KMS-11 (cell line): Measurements from ENCODE around the gene ZDHHC18.

Experiments used
- H2AFZ ChIP-seq: fragments of 200-600 bp; sonication (generic); 2 replicates; pipeline ENCODE4 v1.6.1; 2016; ENCODE audit warnings: antibody characterized with exemption, mixed run types, low read depth
- H3K27ac ChIP-seq: fragments of 200-600 bp; sonication (generic); 2 replicates; pipeline ENCODE4 v1.6.1; 2016; ENCODE audit warnings: mild to moderate bottlenecking, mixed run types
- H3K27me3 ChIP-seq: fragments of 200-600 bp; sonication (generic); 2 replicates; pipeline ENCODE4 v1.6.1; 2017; ENCODE audit warnings: mild to moderate bottlenecking, low read depth, mixed run types, moderate library complexity; ENCODE audit not compliant: insufficient read depth
- H3K36me3 ChIP-seq: fragments of 200-600 bp; sonication (generic); 2 replicates; pipeline ENCODE4 v1.6.1; 2017; ENCODE audit warnings: mild to moderate bottlenecking, mixed run types; ENCODE audit not compliant: insufficient read depth
- H3K4me1 ChIP-seq: fragments of 200-600 bp; sonication (generic); 2 replicates; pipeline ENCODE4 v1.6.1; 2016; ENCODE audit warnings: mild to moderate bottlenecking, low read depth, mixed run types; ENCODE audit not compliant: poor library complexity, severe bottlenecking
- H3K4me2 ChIP-seq: fragments of 200-600 bp; sonication (generic); 2 replicates; pipeline ENCODE4 v1.7.0; 2016; ENCODE audit warnings: mild to moderate bottlenecking, mixed run types
- H3K4me3 ChIP-seq: fragments of 200-600 bp; sonication (generic); IDR thresholded peaks from 2 replicates; pipeline ENCODE4 v1.6.1; 2017; ENCODE audit warnings: low read depth, low read length, mixed read lengths; ENCODE audit not compliant: insufficient read depth
- H3K79me2 ChIP-seq: fragments of 200-600 bp; sonication (generic); 2 replicates; pipeline ENCODE4 v1.6.1; 2016; ENCODE audit warnings: low read depth, mixed run types; ENCODE audit not compliant: insufficient read depth
- H3K9ac ChIP-seq: fragments of 200-600 bp; sonication (generic); 2 replicates; pipeline ENCODE4 v1.6.1; 2016; ENCODE audit warnings: mild to moderate bottlenecking, mixed run types
- H4K20me1 ChIP-seq: fragments of 200-600 bp; sonication (generic); 2 replicates; pipeline ENCODE4 v1.6.1; 2016; ENCODE audit warnings: mild to moderate bottlenecking, mixed run types; ENCODE audit not compliant: insufficient read depth
- CTCF ChIP-seq: fragments of 200-600 bp; sonication (generic); conservative IDR thresholded peaks from 2 replicates; pipeline ENCODE4 v1.6.1; 2017; ENCODE audit warnings: low read depth, mild to moderate bottlenecking, antibody characterized with exemption, low read length, moderate library complexity, mixed read lengths

ZDHHC18 gene

GRCh38 chr1:26890467-26890796, 63.9 kb downstream of the ZDHHC18 start:
- Histone ChIP-seq H3K9ac (peak overlapping the region; percentile 51; the same call in 1 of the 2 replicates), H3K4me3 (no peak overlapping the region), H2AFZ (peak overlapping the region; percentile 58), H3K27ac (peak overlapping the region; percentile 30; the same call in 1 of the 2 replicates), H3K27me3 (no peaks in the 10 kb centered on the region), H3K36me3 (no peaks in the 10 kb centered on the region; the same call in 1 of the 2 replicates), H3K4me2 (peak overlapping the region; percentile 94), H4K20me1 (no peaks in the 10 kb centered on the region), H3K4me1 (peaks cover 14% of the 10 kb centered on the region), H3K79me2 (peaks cover 11% of the 10 kb centered on the region; the same call in 1 of the 2 replicates)
- no peak for TF ChIP-seq CTCF

DNA sequence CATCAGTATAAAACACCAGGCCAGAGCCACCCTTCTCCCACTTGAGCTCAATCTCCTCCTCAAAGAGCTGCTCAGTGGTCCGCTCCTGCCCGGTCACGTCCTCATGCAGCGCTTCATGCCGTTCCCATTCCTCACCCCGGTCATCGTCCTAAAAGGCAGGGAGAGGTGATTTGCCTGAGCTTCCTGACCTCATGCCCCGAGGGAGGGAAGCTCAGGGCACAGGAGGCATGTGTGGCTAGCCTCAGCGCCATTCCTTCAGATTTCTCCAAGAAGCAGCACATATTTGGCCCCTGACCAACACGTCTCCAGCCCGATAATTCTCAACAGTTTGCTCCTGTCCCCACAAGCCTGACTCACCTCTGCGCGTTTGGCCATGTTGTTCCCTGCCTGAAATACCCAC, 67.8 kb downstream of the ZDHHC18 start:
- Histone ChIP-seq H2AFZ (no peak overlapping the region), H4K20me1 (no peaks in the 10 kb centered on the region), H3K4me3 (no peak overlapping the region), H3K9ac (no peak overlapping the region), H3K27ac (no peak overlapping the region), H3K4me2 (no peak overlapping the region), H3K4me1 (peaks cover 19% of the 10 kb centered on the region), H3K27me3 (no peaks in the 10 kb centered on the region), H3K36me3 (no peaks in the 10 kb centered on the region; the same call in 1 of the 2 replicates), H3K79me2 (peaks cover 9% of the 10 kb centered on the region)
- TF ChIP-seq CTCF: no peak

GRCh38 chr1:26897351-26897750, 70.9 kb downstream of the ZDHHC18 start:
- Histone ChIP-seq H3K79me2 (peaks cover 15% of the 10 kb centered on the region), H3K9ac (no peak overlapping the region), H3K36me3 (no peaks in the 10 kb centered on the region), H3K4me2 (no peak overlapping the region), H3K4me1 (peaks cover 17% of the 10 kb centered on the region), H3K4me3 (no peak overlapping the region), H3K27ac (no peak overlapping the region), H4K20me1 (no peaks in the 10 kb centered on the region), H3K27me3 (no peaks in the 10 kb centered on the region), H2AFZ (no peak overlapping the region)
- no peak for TF ChIP-seq CTCF

- H3K4me3 ChIP-seq: peak within 1 kb of the TSS; percentile 94
- no peak for TF ChIP-seq CTCF
- peak within 1 kb of the TSS; percentile 85 for H3K9ac ChIP-seq
- no peaks in the 10 kb centered on the region for H3K36me3 ChIP-seq
- peaks cover 17% of the 10 kb centered on the region for H3K4me1 ChIP-seq
- H4K20me1 ChIP-seq: no peaks in the 10 kb centered on the region
- H3K4me2 ChIP-seq: peak within 1 kb of the TSS; percentile 75
- peak within 1 kb of the TSS; percentile 64 for H3K27ac ChIP-seq
- H2AFZ ChIP-seq: peak within 1 kb of the TSS; percentile 91
- H3K79me2 ChIP-seq: peaks cover 15% of the 10 kb centered on the region
- H3K27me3 ChIP-seq: no peaks in the 10 kb centered on the region
Observed at GRCh38 chr1:26900001-26900814, 73.7 kb downstream of the ZDHHC18 start, which contains the start of gene GPATCH3. Gene GPATCH3 (minus strand): TSS chr1:26900467. CDS start chr1:26900442, 25 bp downstream.
